Measurements from ENCODE around the gene TACO1.

The TACO1 gene

DNA sequence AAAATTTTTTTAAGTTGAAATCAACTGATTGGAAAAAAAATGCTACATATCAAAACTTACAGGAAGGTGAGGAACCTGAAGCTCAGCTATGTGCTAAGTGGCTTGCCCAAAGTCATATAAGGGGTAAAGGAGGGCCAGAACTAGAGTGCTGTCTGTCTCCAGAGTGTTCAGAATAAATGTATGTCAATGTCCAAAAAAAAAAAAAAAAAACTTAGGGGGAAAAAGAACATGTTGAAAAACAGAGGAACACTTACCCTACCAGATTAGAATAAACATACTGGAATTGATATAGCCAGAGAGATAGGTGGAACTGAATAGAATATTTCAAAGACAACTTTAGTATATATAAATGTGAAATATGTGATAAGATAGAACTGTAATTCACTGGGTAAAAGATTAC is 38.9 kb upstream of the TACO1 start:
- no peak for TF ChIP-seq CTCF (IDR thresholded peaks at IDR 0.05; ENCODE audit: low read depth, low read length)
- no peak for DNase-seq
- H3K36me3 ChIP-seq: peaks cover 13% of the 10 kb centered on the region
- no peaks in the 10 kb centered on the region for H3K27me3 ChIP-seq
- H3K9me3 ChIP-seq: no peaks in the 10 kb centered on the region; the same call in 1 of the 2 replicates
- H3K4me3 ChIP-seq (ENCODE audit: low read depth, low read length): no peak overlapping the region
- peaks cover 3% of the 10 kb centered on the region; the same call in 1 of the 2 replicates for H3K4me1 ChIP-seq

GRCh38 chr17:63563339-63563738 is 37.4 kb upstream of the TACO1 start:
- H3K27me3 ChIP-seq: no peaks in the 10 kb centered on the region
- no peak for TF ChIP-seq CTCF (IDR thresholded peaks at IDR 0.05; ENCODE audit: low read depth, low read length)
- H3K4me1 ChIP-seq: no peaks in the 10 kb centered on the region
- no peak for DNase-seq
- no peaks in the 10 kb centered on the region; the same call in 1 of the 2 replicates for H3K9me3 ChIP-seq
- H3K4me3 ChIP-seq (ENCODE audit: low read depth, low read length): no peak overlapping the region
- peaks cover 8% of the 10 kb centered on the region; the same call in 1 of the 2 replicates for H3K36me3 ChIP-seq

GRCh38 chr17:63564562-63564961 is 36.1 kb upstream of the TACO1 start:
- TF ChIP-seq CTCF (IDR thresholded peaks at IDR 0.05; ENCODE audit: low read depth, low read length): no peak
- H3K27me3 ChIP-seq: no peaks in the 10 kb centered on the region
- H3K9me3 ChIP-seq: no peaks in the 10 kb centered on the region; the same call in 1 of the 2 replicates
- no peak overlapping the region for H3K4me3 ChIP-seq (ENCODE audit: low read depth, low read length)
- DNase-seq: no peak
- H3K36me3 ChIP-seq: peaks cover 10% of the 10 kb centered on the region; the same call in 1 of the 2 replicates
- H3K4me1 ChIP-seq: no peaks in the 10 kb centered on the region

- Histone ChIP-seq H3K36me3 (peaks cover 17% of the 10 kb centered on the region), H3K4me3 (ENCODE audit: low read depth, low read length) (no peak overlapping the region), H3K9me3 (no peaks in the 10 kb centered on the region; the same call in 1 of the 2 replicates), H3K27me3 (no peaks in the 10 kb centered on the region), H3K4me1 (no peaks in the 10 kb centered on the region)
- no peak for DNase-seq
- TF ChIP-seq CTCF (IDR thresholded peaks at IDR 0.05; ENCODE audit: low read depth, low read length): no peak
Observed at GRCh38 chr17:63567229-63567628, 33.5 kb upstream of the TACO1 start.

- Histone ChIP-seq H3K9me3 (no peaks in the 10 kb centered on the region), H3K4me1 (no peaks in the 10 kb centered on the region; the same call in none of the 2 replicates), H3K4me3 (ENCODE audit: low read depth, low read length) (no peak overlapping the region), H3K27me3 (no peaks in the 10 kb centered on the region), H3K36me3 (peaks cover 17% of the 10 kb centered on the region)
- TF ChIP-seq CTCF (IDR thresholded peaks at IDR 0.05; ENCODE audit: low read depth, low read length): no peak
- DNase-seq: no peak
Observed at GRCh38 chr17:63568563-63568962, 32.1 kb upstream of the TACO1 start.

DNA sequence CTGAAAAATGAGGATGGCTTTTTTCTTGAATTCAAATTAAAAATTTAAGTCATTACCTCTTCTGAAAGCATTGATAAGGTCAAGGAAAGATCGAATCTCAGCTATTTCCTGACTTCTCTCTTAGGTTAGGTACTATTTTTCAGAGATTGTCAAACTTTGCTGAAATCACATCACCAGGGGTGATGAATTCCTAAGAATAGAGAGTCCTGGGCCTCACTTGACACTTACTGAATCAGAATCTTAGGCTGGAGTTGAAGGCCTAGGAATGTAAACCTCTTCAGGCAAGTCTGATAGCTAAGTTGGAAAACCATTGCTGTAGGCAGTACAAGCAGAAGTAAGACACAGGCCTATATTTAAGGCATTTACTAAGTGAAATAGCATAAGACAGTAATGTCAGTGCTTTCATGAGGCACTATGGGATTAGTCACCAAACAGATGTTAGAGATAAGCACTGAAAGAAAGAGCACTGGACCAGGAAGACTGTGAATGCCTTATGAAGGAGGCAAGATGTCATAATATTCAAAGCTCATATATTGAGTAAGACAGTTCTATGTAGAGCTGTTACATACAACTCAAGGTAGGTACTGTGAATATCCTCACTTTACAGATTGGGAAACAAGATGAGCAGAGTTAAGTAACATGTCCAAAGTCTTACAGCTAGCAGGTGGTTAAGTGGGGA is 28.9 kb upstream of the TACO1 start:
- DNase-seq: no peak
- no peaks in the 10 kb centered on the region for H3K27me3 ChIP-seq
- peaks cover 14% of the 10 kb centered on the region for H3K36me3 ChIP-seq
- H3K4me3 ChIP-seq (ENCODE audit: low read depth, low read length): no peak overlapping the region
- TF ChIP-seq CTCF (IDR thresholded peaks at IDR 0.05; ENCODE audit: low read depth, low read length): no peak
- no peaks in the 10 kb centered on the region; the same call in none of the 2 replicates for H3K4me1 ChIP-seq
- no peaks in the 10 kb centered on the region for H3K9me3 ChIP-seq

Measured in BE2C (cell line).